ENCODE data around the gene TRNAU1AP. TPM values are rescaled to one million over a fixed set of nuclear protein-coding genes. Genes with fewer than 3 reads are reported as not detected.
A peak's percentile ranks its signal among the peaks of the same experiment; 100 is the strongest.

TRNAU1AP gene
- total and polyA plus RNA-seq, 2 of the 13 experiments (the other 11 are each of a cell fraction or from before 2014, with no cell fraction given): 29.0 to 42.9 TPM

GRCh38 chr1:28581531-28582247 lies 28.8 kb downstream of the TRNAU1AP start (continued):
- 0 out of 2 replicates have a peak, but pooled peaks have one; percentile 54 for TF ChIP-seq ZNF691 (CRISPR knock-in tag; IDR thresholded peaks at IDR 0.05; ENCODE audit: borderline replicate concordance, low read depth)
- peak; percentile 83 for TF ChIP-seq RFXAP (CRISPR knock-in tag; IDR thresholded peaks at IDR 0.05; ENCODE audit: borderline replicate concordance)
- peak; percentile 94 for TF ChIP-seq ZNF160 (CRISPR knock-in tag; IDR thresholded peaks at IDR 0.05)
- TF ChIP-seq, protein P1, sequence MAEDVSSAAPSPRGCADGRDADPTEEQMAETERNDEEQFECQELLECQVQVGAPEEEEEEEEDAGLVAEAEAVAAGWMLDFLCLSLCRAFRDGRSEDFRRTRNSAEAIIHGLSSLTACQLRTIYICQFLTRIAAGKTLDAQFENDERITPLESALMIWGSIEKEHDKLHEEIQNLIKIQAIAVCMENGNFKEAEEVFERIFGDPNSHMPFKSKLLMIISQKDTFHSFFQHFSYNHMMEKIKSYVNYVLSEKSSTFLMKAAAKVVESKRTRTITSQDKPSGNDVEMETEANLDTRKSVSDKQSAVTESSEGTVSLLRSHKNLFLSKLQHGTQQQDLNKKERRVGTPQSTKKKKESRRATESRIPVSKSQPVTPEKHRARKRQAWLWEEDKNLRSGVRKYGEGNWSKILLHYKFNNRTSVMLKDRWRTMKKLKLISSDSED (CRISPR knock-in tag; IDR thresholded peaks at IDR 0.05): peak; percentile 33; the same call in 1 of the 2 replicates
- peak; percentile 55 for TF ChIP-seq MXD4 (CRISPR knock-in tag; IDR thresholded peaks at IDR 0.05)
- no peak for TF ChIP-seq PTBP1 (IDR thresholded peaks at IDR 0.05; ENCODE audit: low read depth, low read length, poor library complexity, severe bottlenecking)
- TF ChIP-seq ZNF430 (CRISPR knock-in tag; IDR thresholded peaks at IDR 0.05): peak; percentile 89; the same call in 1 of the 2 replicates
- no peak for TF ChIP-seq KLF9 (CRISPR knock-in tag; IDR thresholded peaks at IDR 0.05; ENCODE audit: low read depth)
- peak; percentile 93 for TF ChIP-seq ZNF224 (CRISPR knock-in tag; IDR thresholded peaks at IDR 0.05)
- peak; percentile 68; the same call in 1 of the 2 replicates for TF ChIP-seq PREB (CRISPR knock-in tag; IDR thresholded peaks at IDR 0.05)
- TF ChIP-seq HNRNPL (IDR thresholded peaks at IDR 0.05; ENCODE audit: low read depth, low read length): peak; percentile 88
- no peak for TF ChIP-seq HMGA1 (CRISPR knock-in tag; conservative IDR thresholded peaks at IDR 0.05)
- TF ChIP-seq U2AF2 (IDR thresholded peaks at IDR 0.05; ENCODE audit: low read depth, low read length): no peak
- TF ChIP-seq ZFP62 (CRISPR knock-in tag; IDR thresholded peaks at IDR 0.05): no peak
- peak; percentile 97 for TF ChIP-seq DNMT3B (CRISPR knock-in tag; conservative IDR thresholded peaks at IDR 0.05)
- peak; percentile 23 for TF ChIP-seq CTCF (CRISPR knock-in tag; IDR thresholded peaks at IDR 0.05)
- TF ChIP-seq HMG20B (CRISPR knock-in tag; conservative IDR thresholded peaks at IDR 0.05): no peak
- peak; percentile 14; the same call in 1 of the 2 replicates for TF ChIP-seq ZNF281 (CRISPR knock-in tag; IDR thresholded peaks at IDR 0.05; ENCODE audit: borderline replicate concordance)
- no peak for TF ChIP-seq ZNF251 (CRISPR knock-in tag; IDR thresholded peaks at IDR 0.05)
- TF ChIP-seq ZNF296 (CRISPR knock-in tag; conservative IDR thresholded peaks at IDR 0.05): no peak
- peak; percentile 43; the same call in 1 of the 2 replicates for TF ChIP-seq ZNF83 (CRISPR knock-in tag; IDR thresholded peaks at IDR 0.05; ENCODE audit: borderline replicate concordance)
